K562 (cell line): Measurements from ENCODE around the gene PLA2G4D. TPM values are rescaled to one million over a fixed set of nuclear protein-coding genes. Genes with fewer than 3 reads are reported as not detected.

Experiments used
- BACH1 ChIP-seq: fragments of 200-800 bp; sonication (Bioruptor generic); IDR thresholded peaks from 2 replicates; pipeline ENCODE4 v1.6.1; 2016; ENCODE audit warnings: missing genetic modification characterization, missing compliant biosample characterization
- KDM5B ChIP-seq: fragments of 200-600 bp; sonication (generic); IDR thresholded peaks from 2 replicates; pipeline ENCODE4 v1.6.1; 2012; ENCODE audit warnings: low read depth, mild to moderate bottlenecking, moderate library complexity, low read length, control low read depth, inconsistent platforms; ENCODE audit not compliant: insufficient replicate concordance
- NR2C2 ChIP-seq, 2 experiments: fragments of 200-800 bp in 1 of 2; sonication (Bioruptor generic) in 1 of 2; sonication (generic) in 1 of 2; formaldehyde crosslinking in 1 of 2; IDR thresholded peaks; 2 replicates each; pipeline versions ENCODE4 v1.6.1 to v1.8.0; 2016 to 2022; ENCODE audit warnings: mild to moderate bottlenecking in 1 of 2, missing compliant biosample characterization in 1 of 2, missing genetic modification characterization in 1 of 2, missing genetic modification reagents in 1 of 2
- RAD21 ChIP-seq, 2 experiments: fragments of 250-450 bp in 1 of 2; fragments of 450-650 bp in 1 of 2; sonication (Bioruptor Pico) in 1 of 2; formaldehyde crosslinking in 1 of 2; IDR thresholded peaks in 1 of 2; conservative IDR thresholded peaks in 1 of 2; 2 replicates each; pipeline versions ENCODE4 v1.4.0 to v1.8.0; 2020 to 2022; ENCODE audit warnings: mild to moderate bottlenecking in 2 of 2, moderate library complexity in 1 of 2
- RBM25 ChIP-seq: fragments of 200-400 bp; formaldehyde crosslinking; IDR thresholded peaks from 2 replicates; pipeline ENCODE4 v1.6.1; 2018; ENCODE audit warnings: low read length, low read depth, moderate library complexity; ENCODE audit not compliant: severe bottlenecking
- SMAD4 ChIP-seq: fragments of 250-450 bp; sonication (Bioruptor Pico); conservative IDR thresholded peaks from 2 replicates; pipeline ENCODE4 v1.8.0; 2021; ENCODE audit warnings: inconsistent platforms, mild to moderate bottlenecking, moderate library complexity
- SMC3 ChIP-seq: conservative IDR thresholded peaks from 2 replicates; pipeline ENCODE4 v1.6.1; 2011; ENCODE audit warnings: low read depth, low read length, improper control_type of control experiment; ENCODE audit not compliant: insufficient read depth
- ZNF764 ChIP-seq: fragments of 250-450 bp; sonication (Bioruptor Pico); IDR thresholded peaks from 2 replicates; pipeline ENCODE4 v1.4.0; 2020; ENCODE audit warnings: low read depth, mild to moderate bottlenecking, moderate library complexity
- polyA plus RNA-seq, 8 experiments: library from polyadenylated mRNA; depleted of rRNA in 4 of 8; stranded (reverse) in 5 of 8; unstranded in 3 of 8; fragments of >200 nt; fragmentation: Nextera tagmentation in 2 of 8; fragmentation: Illumina TruSeq in 1 of 8; extraction: Ambion mirVana in 2 of 8; extraction: Trizol in 1 of 8; gene quantifications; 2 replicates each; pipeline versions ENCODE4 v1.2.1 to v1.2.3, GENCODE V29; 2011 to 2014; ENCODE audit warnings: inconsistent platforms in 1 of 8, missing spikeins in 1 of 8
- total RNA-seq, 7 experiments: library from RNA; depleted of rRNA in 6 of 7; stranded (reverse); fragments of >200 nt in 6 of 7; fragmentation: Illumina TruSeq in 2 of 7; extraction: Trizol in 2 of 7; gene quantifications; 2 replicates each; pipeline versions ENCODE4 v1.2.1 to v1.2.3, GENCODE V29; 2011 to 2021; ENCODE audit warnings: low replicate concordance in 1 of 7
- TF ChIP-seq, protein P1 (sequence below), 2 experiments: fragments of 450-650 bp; IDR thresholded peaks; 2 replicates each; pipeline ENCODE4 v1.6.1; 2016; ENCODE audit warnings: mild to moderate bottlenecking in 2 of 2, borderline replicate concordance in 1 of 2, low read depth in 1 of 2, moderate library complexity in 1 of 2
- TF ChIP-seq, protein P2 (sequence below), 2 experiments: fragments of 450-650 bp in 1 of 2; sonication (generic) in 1 of 2; formaldehyde crosslinking in 1 of 2; IDR thresholded peaks in 1 of 2; conservative IDR thresholded peaks in 1 of 2; 2 replicates each; pipeline versions ENCODE4 v1.6.1 to v1.8.1; 2016 to 2023; ENCODE audit warnings: mild to moderate bottlenecking in 2 of 2, moderate library complexity in 2 of 2, inconsistent platforms in 1 of 2, missing genetic modification reagents in 1 of 2
- TF ChIP-seq, protein P3 (sequence below), 2 experiments: fragments of 450-650 bp; IDR thresholded peaks; 2 replicates each; pipeline ENCODE4 v1.6.1; 2018; ENCODE audit warnings: mild to moderate bottlenecking in 2 of 2, low read depth in 1 of 2; ENCODE audit not compliant: partially characterized antibody in 2 of 2

The PLA2G4D gene
- total and polyA plus RNA-seq, 9 of the 15 experiments (the other 6 are each of a cell fraction or from before 2014, with no cell fraction given), result 0.04 TPM; not detected in 8

DNA sequence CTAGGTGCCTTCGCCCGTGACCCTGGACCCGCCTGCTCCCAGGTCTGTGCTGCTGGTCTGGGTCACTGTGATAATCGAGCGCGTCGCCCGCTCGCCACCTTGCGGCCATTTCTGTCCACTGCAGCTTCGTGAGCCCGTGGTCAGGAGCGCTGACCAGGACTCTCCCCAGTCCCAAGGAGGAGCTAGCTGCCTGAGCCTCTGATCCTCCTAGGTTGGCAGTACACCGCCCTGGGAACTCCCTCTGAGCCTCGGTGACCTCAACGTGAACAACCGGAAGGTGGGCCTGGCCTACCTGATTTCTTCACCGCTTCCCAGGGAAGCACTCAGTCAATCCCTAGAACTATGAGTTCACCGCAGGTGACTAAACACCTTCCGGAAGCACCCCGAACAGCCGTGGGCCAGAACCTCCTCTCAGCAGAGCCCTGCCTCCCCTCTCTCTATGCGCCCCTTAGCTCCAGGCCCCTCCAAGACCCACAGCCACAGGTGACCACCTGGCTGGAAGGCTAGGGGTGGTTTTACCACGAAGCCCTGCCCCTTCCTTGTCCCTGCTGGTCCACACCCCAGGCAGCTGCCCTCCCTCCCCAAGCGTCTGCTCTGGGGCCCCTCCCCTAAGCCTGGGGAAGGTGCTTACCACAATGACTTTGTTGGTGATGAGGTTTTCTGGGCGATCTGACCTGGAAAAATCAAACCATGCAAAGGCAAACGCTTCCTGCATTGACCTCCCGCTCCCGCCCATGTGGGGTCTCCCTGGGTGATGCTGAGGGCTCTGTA, 9.7 kb downstream of the PLA2G4D start (continued):
- no peak for TF ChIP-seq SMAD4 (CRISPR knock-in tag)
- no peak for TF ChIP-seq BACH1
- TF ChIP-seq SMC3, result peak; percentile 90
- no peak for TF ChIP-seq RBM25
- no peak for TF ChIP-seq ZNF764 (CRISPR knock-in tag)
- TF ChIP-seq, protein P1, sequence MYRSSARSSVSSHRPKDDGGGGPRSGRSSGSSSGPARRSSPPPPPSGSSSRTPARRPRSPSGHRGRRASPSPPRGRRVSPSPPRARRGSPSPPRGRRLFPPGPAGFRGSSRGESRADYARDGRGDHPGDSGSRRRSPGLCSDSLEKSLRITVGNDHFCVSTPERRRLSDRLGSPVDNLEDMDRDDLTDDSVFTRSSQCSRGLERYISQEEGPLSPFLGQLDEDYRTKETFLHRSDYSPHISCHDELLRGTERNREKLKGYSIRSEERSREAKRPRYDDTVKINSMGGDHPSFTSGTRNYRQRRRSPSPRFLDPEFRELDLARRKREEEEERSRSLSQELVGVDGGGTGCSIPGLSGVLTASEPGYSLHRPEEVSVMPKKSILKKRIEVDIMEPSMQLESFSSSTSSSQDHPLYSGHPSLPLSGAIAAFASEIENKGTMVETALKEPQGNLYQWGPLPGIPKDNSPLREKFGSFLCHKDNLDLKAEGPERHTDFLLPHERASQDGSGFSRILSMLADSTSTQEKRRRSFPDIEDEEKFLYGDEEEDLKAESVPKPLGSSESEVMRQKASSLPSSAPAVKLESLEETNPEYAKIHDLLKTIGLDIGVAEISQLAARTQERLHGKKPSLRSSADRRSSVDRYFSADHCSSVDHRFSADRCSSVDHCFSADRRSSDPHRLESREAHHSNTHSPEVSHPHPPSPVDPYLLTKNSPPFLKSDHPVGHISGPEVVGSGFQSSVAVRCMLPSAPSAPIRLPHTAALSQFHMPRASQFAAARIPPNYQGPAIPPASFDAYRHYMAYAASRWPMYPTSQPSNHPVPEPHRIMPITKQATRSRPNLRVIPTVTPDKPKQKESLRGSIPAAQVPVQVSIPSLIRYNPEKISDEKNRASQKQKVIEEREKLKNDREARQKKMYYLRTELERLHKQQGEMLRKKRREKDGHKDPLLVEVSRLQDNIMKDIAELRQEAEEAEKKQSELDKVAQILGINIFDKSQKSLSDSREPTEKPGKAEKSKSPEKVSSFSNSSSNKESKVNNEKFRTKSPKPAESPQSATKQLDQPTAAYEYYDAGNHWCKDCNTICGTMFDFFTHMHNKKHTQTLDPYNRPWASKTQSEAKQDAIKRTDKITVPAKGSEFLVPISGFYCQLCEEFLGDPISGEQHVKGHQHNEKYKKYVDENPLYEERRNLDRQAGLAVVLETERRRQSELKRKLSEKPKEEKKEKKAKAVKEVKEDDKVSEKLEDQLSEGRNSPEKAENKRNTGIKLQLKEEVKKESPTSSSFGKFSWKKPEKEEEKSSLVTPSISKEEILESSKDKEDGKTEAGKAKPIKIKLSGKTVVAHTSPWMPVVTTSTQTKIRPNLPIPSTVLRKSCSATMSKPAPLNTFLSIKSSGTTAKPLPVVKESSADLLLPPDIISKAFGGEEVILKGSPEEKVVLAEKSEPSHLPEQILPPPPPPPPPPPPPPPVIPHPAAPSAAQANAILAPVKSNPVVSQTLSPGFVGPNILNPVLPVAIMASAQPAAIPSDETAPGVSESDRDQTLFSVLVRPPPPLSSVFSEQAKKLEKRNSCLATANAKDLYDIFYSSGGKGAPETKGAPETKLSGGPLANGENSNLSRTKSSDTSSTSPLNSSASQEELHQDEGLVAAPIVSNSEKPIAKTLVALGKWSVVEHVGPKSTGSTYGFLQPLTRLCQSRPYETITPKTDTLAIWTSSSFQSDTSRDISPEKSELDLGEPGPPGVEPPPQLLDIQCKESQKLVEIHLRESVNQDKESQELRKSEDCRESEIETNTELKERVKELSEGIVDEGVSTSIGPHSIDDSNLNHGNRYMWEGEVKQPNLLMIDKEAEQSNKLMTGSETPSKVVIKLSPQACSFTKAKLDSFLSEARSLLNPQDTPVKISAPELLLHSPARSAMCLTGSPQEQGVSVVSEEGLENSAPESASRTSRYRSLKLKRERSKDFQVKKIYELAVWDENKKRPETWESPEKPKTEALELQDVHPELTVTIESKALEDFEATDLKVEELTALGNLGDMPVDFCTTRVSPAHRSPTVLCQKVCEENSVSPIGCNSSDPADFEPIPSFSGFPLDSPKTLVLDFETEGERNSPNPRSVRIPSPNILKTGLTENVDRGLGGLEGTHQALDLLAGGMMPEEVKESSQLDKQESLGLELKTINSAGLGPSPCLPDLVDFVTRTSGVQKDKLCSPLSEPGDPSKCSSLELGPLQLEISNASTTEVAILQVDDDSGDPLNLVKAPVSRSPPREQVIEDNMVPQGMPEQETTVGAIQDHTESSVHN (IDR thresholded peaks at IDR 0.05; ENCODE audit: borderline replicate concordance in 1 of 2, low read depth in 1 of 2), result no peak
- peak; percentile 61 to 83 for TF ChIP-seq RAD21 (CRISPR knock-in tag; conservative IDR thresholded peaks at IDR 0.05 in 1 of 2, IDR thresholded peaks at IDR 0.05 in 1 of 2)
- no peak for TF ChIP-seq NR2C2 (CRISPR knock-in tag; IDR thresholded peaks at IDR 0.05)
- TF ChIP-seq NR2C2 (tag; IDR thresholded peaks at IDR 0.05), result no peak
- TF ChIP-seq, protein P2, sequence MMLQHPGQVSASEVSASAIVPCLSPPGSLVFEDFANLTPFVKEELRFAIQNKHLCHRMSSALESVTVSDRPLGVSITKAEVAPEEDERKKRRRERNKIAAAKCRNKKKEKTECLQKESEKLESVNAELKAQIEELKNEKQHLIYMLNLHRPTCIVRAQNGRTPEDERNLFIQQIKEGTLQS (IDR thresholded peaks at IDR 0.05), result no peak
- TF ChIP-seq, protein P2 (CRISPR knock-in tag; conservative IDR thresholded peaks at IDR 0.05), result no peak
- no peak for TF ChIP-seq KDM5B
- TF ChIP-seq, protein P3, sequence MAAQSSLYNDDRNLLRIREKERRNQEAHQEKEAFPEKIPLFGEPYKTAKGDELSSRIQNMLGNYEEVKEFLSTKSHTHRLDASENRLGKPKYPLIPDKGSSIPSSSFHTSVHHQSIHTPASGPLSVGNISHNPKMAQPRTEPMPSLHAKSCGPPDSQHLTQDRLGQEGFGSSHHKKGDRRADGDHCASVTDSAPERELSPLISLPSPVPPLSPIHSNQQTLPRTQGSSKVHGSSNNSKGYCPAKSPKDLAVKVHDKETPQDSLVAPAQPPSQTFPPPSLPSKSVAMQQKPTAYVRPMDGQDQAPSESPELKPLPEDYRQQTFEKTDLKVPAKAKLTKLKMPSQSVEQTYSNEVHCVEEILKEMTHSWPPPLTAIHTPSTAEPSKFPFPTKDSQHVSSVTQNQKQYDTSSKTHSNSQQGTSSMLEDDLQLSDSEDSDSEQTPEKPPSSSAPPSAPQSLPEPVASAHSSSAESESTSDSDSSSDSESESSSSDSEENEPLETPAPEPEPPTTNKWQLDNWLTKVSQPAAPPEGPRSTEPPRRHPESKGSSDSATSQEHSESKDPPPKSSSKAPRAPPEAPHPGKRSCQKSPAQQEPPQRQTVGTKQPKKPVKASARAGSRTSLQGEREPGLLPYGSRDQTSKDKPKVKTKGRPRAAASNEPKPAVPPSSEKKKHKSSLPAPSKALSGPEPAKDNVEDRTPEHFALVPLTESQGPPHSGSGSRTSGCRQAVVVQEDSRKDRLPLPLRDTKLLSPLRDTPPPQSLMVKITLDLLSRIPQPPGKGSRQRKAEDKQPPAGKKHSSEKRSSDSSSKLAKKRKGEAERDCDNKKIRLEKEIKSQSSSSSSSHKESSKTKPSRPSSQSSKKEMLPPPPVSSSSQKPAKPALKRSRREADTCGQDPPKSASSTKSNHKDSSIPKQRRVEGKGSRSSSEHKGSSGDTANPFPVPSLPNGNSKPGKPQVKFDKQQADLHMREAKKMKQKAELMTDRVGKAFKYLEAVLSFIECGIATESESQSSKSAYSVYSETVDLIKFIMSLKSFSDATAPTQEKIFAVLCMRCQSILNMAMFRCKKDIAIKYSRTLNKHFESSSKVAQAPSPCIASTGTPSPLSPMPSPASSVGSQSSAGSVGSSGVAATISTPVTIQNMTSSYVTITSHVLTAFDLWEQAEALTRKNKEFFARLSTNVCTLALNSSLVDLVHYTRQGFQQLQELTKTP (IDR thresholded peaks at IDR 0.05; ENCODE audit: low read depth in 1 of 2, partially characterized antibody in 2 of 2), result no peak
